Esophagus squamous epithelium (tissue), 5 donors: ENCODE measurements around the gene FFAR4. TPM values are rescaled to one million over a fixed set of nuclear protein-coding genes. Genes with fewer than 3 reads are reported as not detected.

ENCODE experiments used
- DNase-seq: peaks from one replicate; lab custom pipeline; 2025; lab: John Stamatoyannopoulos, UW
- H3K27ac ChIP-seq, 4 donors: fragments of 200-600 bp; sonication (generic); one replicate each; pipeline ENCODE4 v1.5.1; 2016 to 2019; ENCODE audit warnings: mild to moderate bottlenecking in 1 of 4
- H3K27me3 ChIP-seq, 4 donors: fragments of 200-600 bp; sonication (generic); 1 replicate in 3 of 4; 2 replicates in 1 of 4; pipeline versions ENCODE4 v1.5.1 to v1.6.0; 2017 to 2021; ENCODE audit warnings: antibody characterized with exemption in 1 of 4
- H3K36me3 ChIP-seq, 3 donors: fragments of 200-600 bp; sonication (generic); one replicate each; pipeline ENCODE4 v1.5.1; 2016 to 2019
- H3K4me1 ChIP-seq, 3 donors: fragments of 200-600 bp; sonication (generic); one replicate each; pipeline ENCODE4 v1.5.1; 2017 to 2019
- H3K4me3 ChIP-seq, 4 donors: fragments of 200-600 bp; sonication (generic); 1 replicate in 3 of 4; 2 replicates in 1 of 4; pipeline ENCODE4 v1.5.1; 2016 to 2019; ENCODE audit warnings: mild to moderate bottlenecking in 2 of 4, moderate library complexity in 1 of 4
- H3K9me3 ChIP-seq, 3 donors: fragments of 200-600 bp; sonication (generic); one replicate each; pipeline ENCODE4 v1.5.1; 2016 to 2019
- CTCF ChIP-seq, 6 experiments: fragments of 450-650 bp in 4 of 6; fragments of 200-600 bp in 2 of 6; sonication (generic) in 2 of 6; IDR thresholded peaks; one replicate each; pipeline ENCODE4 v1.5.1; 2016 to 2019; ENCODE audit warnings: antibody characterized with exemption in 6 of 6, mild to moderate bottlenecking in 4 of 6, moderate library complexity in 4 of 6
- POLR2A ChIP-seq, 4 donors: fragments of 450-650 bp; IDR thresholded peaks; one replicate each; pipeline ENCODE4 v1.6.1; 2017; ENCODE audit warnings: antibody characterized with exemption in 4 of 4, mild to moderate bottlenecking in 4 of 4, moderate library complexity in 3 of 4
- WGBS, 2 donors: methylation state at CpG; one replicate each; pipeline ENCODE4 v1.1.5; 2018; 5-methylcytosine and 5-hydroxymethylcytosine counted together
- intact Hi-C: fragments of 100-400 bp; cut with DNase I; formaldehyde crosslinking; loops from one replicate; pipeline ENCODE4 v1.15.0; 2022
- total RNA-seq, 4 donors: library from RNA; depleted of rRNA; stranded (reverse); fragments of >200 nt; gene quantifications; one replicate each; pipeline ENCODE4 v1.1.0, GENCODE V29; 2016
- donor health status: DM: yes; HTN: yes; CAD: no.

FFAR4 gene
- total RNA-seq, 4 donors from 2014 or later, result 0.26 to 1.1 TPM; not detected in 2

DNA sequence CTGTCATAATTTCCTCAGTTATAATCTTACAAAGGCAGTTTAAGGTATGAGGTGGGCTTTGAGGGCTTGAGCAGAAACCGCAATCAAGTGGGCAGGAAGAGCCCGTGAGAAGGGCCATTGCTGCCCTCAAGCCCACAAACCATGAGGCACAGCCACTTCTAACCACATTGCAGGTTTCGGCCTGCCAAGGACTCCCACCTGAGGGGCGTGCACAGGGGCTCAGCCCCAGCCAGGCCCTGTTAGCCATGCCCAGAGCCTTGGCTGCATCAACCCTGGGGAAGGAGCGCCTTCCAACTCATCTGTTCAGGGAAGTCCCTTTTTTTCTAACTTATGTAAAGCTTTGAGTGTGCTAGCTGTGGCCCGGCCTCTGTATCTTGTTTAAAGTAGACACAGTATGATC lies 5.9 kb upstream of the FFAR4 start:
- Histone ChIP-seq H3K36me3 (no peaks in the 10 kb centered on the region), H3K27me3 (peaks cover 0 to 23% (median 0%) of the 10 kb centered on the region in 4 donors), H3K9me3 (peaks cover 0 to 7% (median 0%) of the 10 kb centered on the region in 3 donors), H3K27ac (no peak overlapping the region), H3K4me3 (no peak overlapping the region), H3K4me1 (no peaks in the 10 kb centered on the region)
- WGBS, 2 donors, result 89 to 93% methylated on average over 4 to 6 of the region's 6 CpGs
- TF ChIP-seq POLR2A (IDR thresholded peaks at IDR 0.05) (no peak), CTCF (IDR thresholded peaks at IDR 0.05) (no peak)
- intact Hi-C loops, result no loop called here
- DNase-seq, result no peak

- Histone ChIP-seq H3K4me3 (no peak overlapping the region), H3K27ac (no peak overlapping the region), H3K9me3 (no peaks in the 10 kb centered on the region), H3K4me1 (peaks cover 0 to 21% (median 10%) of the 10 kb centered on the region in 3 donors), H3K27me3 (peaks cover 0 to 72% (median 13%) of the 10 kb centered on the region in 4 donors), H3K36me3 (no peaks in the 10 kb centered on the region)
- DNase-seq, result no peak
- intact Hi-C loops, result no loop called here
- WGBS, 2 donors, result 51 to 63% methylated on average over 3 of the region's 3 CpGs
- TF ChIP-seq CTCF (IDR thresholded peaks at IDR 0.05) (no peak), POLR2A (IDR thresholded peaks at IDR 0.05) (no peak)
Measured at GRCh38 chr10:93565446-93565845, 1.0 kb upstream of the FFAR4 start.

GRCh38 chr10:93567277-93568104 lies 1.0 kb downstream of the FFAR4 start:
- H3K36me3 ChIP-seq, result no peaks in the 10 kb centered on the region
- H3K9me3 ChIP-seq, result no peaks in the 10 kb centered on the region
- DNase-seq, result no peak
- no peak overlapping the region for H3K27ac ChIP-seq
- 14 to 22% methylated on average over 21 to 23 of the region's 33 CpGs for WGBS, 2 donors
- H3K27me3 ChIP-seq, result peaks cover 0 to 83% (median 13%) of the 10 kb centered on the region in 4 donors
- TF ChIP-seq CTCF (IDR thresholded peaks at IDR 0.05), result no peak
- TF ChIP-seq POLR2A (IDR thresholded peaks at IDR 0.05), result no peak
- H3K4me3 ChIP-seq, result peak overlapping the region in 3 of 4 donors; percentile 20 to 54 (median 35)
- intact Hi-C loops, result no loop called here
- peaks cover 0 to 24% (median 10%) of the 10 kb centered on the region in 3 donors for H3K4me1 ChIP-seq

DNA sequence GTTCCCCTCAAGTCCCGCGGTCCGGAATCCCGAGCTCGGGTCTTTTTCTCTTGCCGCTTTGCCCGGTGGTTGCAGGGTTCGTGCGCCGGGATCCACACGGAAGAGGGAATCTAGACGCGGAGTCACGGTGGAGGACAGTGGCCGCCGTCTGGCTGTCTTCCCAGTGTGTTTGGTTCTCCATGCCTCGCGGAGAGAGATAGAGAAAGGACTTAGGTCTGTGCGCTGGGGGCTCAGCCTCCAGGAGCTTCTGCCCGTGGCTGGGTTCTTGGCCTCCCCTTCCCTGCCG lies 1.6 kb downstream of the FFAR4 start:
- no peak for DNase-seq
- 20% methylated on average over 6 of the region's 21 CpGs; no CpG with 5 or more reads in 1 of the 2 donors for WGBS, 2 donors
- H3K27ac ChIP-seq, result no peak overlapping the region

More for the DNA sequence above, 1.6 kb downstream of the FFAR4 start:
- H3K36me3 ChIP-seq, result no peaks in the 10 kb centered on the region
- H3K9me3 ChIP-seq, result no peaks in the 10 kb centered on the region
- intact Hi-C loops, result no loop called here
- H3K4me1 ChIP-seq, result peaks cover 0 to 29% (median 10%) of the 10 kb centered on the region in 3 donors
- peak overlapping the region in 1 of 4 donors; percentile 35 for H3K4me3 ChIP-seq
- TF ChIP-seq POLR2A (IDR thresholded peaks at IDR 0.05) (no peak), CTCF (IDR thresholded peaks at IDR 0.05) (no peak)
- peaks cover 0 to 78% (median 13%) of the 10 kb centered on the region in 4 donors for H3K27me3 ChIP-seq
